Esophagus squamous epithelium (tissue), 5 donors: ENCODE measurements around the gene CCM2L. TPM values are rescaled to one million over a fixed set of nuclear protein-coding genes. Genes with fewer than 3 reads are reported as not detected.

Experiments used
- DNase-seq: peaks from one replicate; lab custom pipeline; 2025; lab: John Stamatoyannopoulos, UW
- H3K27ac ChIP-seq, 4 donors: fragments of 200-600 bp; sonication (generic); one replicate each; pipeline ENCODE4 v1.5.1; 2016 to 2019; ENCODE audit warnings: mild to moderate bottlenecking in 1 of 4
- H3K27me3 ChIP-seq, 4 donors: fragments of 200-600 bp; sonication (generic); 1 replicate in 3 of 4; 2 replicates in 1 of 4; pipeline versions ENCODE4 v1.5.1 to v1.6.0; 2017 to 2021; ENCODE audit warnings: antibody characterized with exemption in 1 of 4
- H3K36me3 ChIP-seq, 3 donors: fragments of 200-600 bp; sonication (generic); one replicate each; pipeline ENCODE4 v1.5.1; 2016 to 2019
- H3K4me1 ChIP-seq, 3 donors: fragments of 200-600 bp; sonication (generic); one replicate each; pipeline ENCODE4 v1.5.1; 2017 to 2019
- H3K4me3 ChIP-seq, 4 donors: fragments of 200-600 bp; sonication (generic); 1 replicate in 3 of 4; 2 replicates in 1 of 4; pipeline ENCODE4 v1.5.1; 2016 to 2019; ENCODE audit warnings: mild to moderate bottlenecking in 2 of 4, moderate library complexity in 1 of 4
- H3K9me3 ChIP-seq, 3 donors: fragments of 200-600 bp; sonication (generic); one replicate each; pipeline ENCODE4 v1.5.1; 2016 to 2019
- CTCF ChIP-seq, 6 experiments: fragments of 450-650 bp in 4 of 6; fragments of 200-600 bp in 2 of 6; sonication (generic) in 2 of 6; IDR thresholded peaks; one replicate each; pipeline ENCODE4 v1.5.1; 2016 to 2019; ENCODE audit warnings: antibody characterized with exemption in 6 of 6, mild to moderate bottlenecking in 4 of 6, moderate library complexity in 4 of 6
- POLR2A ChIP-seq, 4 donors: fragments of 450-650 bp; IDR thresholded peaks; one replicate each; pipeline ENCODE4 v1.6.1; 2017; ENCODE audit warnings: antibody characterized with exemption in 4 of 4, mild to moderate bottlenecking in 4 of 4, moderate library complexity in 3 of 4
- WGBS, 2 donors: methylation state at CpG; one replicate each; pipeline ENCODE4 v1.1.5; 2018; 5-methylcytosine and 5-hydroxymethylcytosine counted together
- intact Hi-C: fragments of 100-400 bp; cut with DNase I; formaldehyde crosslinking; loops from one replicate; pipeline ENCODE4 v1.15.0; 2022
- total RNA-seq, 4 donors: library from RNA; depleted of rRNA; stranded (reverse); fragments of >200 nt; gene quantifications; one replicate each; pipeline ENCODE4 v1.1.0, GENCODE V29; 2016
- donor health status: DM: yes; HTN: yes; CAD: no.

The CCM2L gene
- total RNA-seq, 4 donors from 2014 or later = 0.80 to 4.8 (median 3.1) TPM

GRCh38 chr20:32006053-32006452, 4.2 kb upstream of the CCM2L start:
- WGBS, 2 donors = 74 to 84% methylated on average over 5 of the region's 5 CpGs
- Histone ChIP-seq H3K36me3 (no peaks in the 10 kb centered on the region), H3K27me3 (peaks cover 0 to 35% (median 0%) of the 10 kb centered on the region in 4 donors), H3K4me1 (peaks cover 0 to 8% (median 3%) of the 10 kb centered on the region in 3 donors), H3K4me3 (no peak overlapping the region), H3K27ac (no peak overlapping the region), H3K9me3 (no peaks in the 10 kb centered on the region)
- intact Hi-C loops = no loop called here
- DNase-seq = no peak
- TF ChIP-seq POLR2A (IDR thresholded peaks at IDR 0.05) (no peak), CTCF (IDR thresholded peaks at IDR 0.05) (no peak)

- intact Hi-C loops = no loop called here
- DNase-seq = no peak
- TF ChIP-seq CTCF (IDR thresholded peaks at IDR 0.05) (no peak), POLR2A (IDR thresholded peaks at IDR 0.05) (no peak)
- no peaks in the 10 kb centered on the region for H3K36me3 ChIP-seq
- no peak overlapping the region for H3K4me3 ChIP-seq
- peaks cover 0 to 8% (median 3%) of the 10 kb centered on the region in 3 donors for H3K4me1 ChIP-seq
- H3K9me3 ChIP-seq = no peaks in the 10 kb centered on the region
- H3K27ac ChIP-seq = peak overlapping the region in 2 of 4 donors; percentile 59 to 62
- 47 to 48% methylated on average over 7 to 8 of the region's 8 CpGs for WGBS, 2 donors
- peaks cover 0 to 35% (median 0%) of the 10 kb centered on the region in 4 donors for H3K27me3 ChIP-seq
These were observed 3.1 kb upstream of the CCM2L start for GRCh38 chr20:32006841-32007786.

- H3K27ac ChIP-seq = peak overlapping the region in 3 of 4 donors; percentile 20 to 66 (median 54)
- no peak overlapping the region for H3K4me3 ChIP-seq
- peaks cover 0 to 42% (median 0%) of the 10 kb centered on the region in 4 donors for H3K27me3 ChIP-seq
- DNase-seq = no peak
- H3K36me3 ChIP-seq = no peaks in the 10 kb centered on the region
- H3K9me3 ChIP-seq = no peaks in the 10 kb centered on the region
- intact Hi-C loops = no loop called here
- 45 to 51% methylated on average over 8 of the region's 10 CpGs for WGBS, 2 donors
- peaks cover 0 to 8% (median 3%) of the 10 kb centered on the region in 3 donors for H3K4me1 ChIP-seq
- TF ChIP-seq CTCF (IDR thresholded peaks at IDR 0.05) (no peak), POLR2A (IDR thresholded peaks at IDR 0.05) (no peak)
These were observed 2.2 kb upstream of the CCM2L start for GRCh38 chr20:32007787-32008616.

- Histone ChIP-seq H3K4me3 (no peak overlapping the region), H3K27me3 (peaks cover 0 to 53% (median 0%) of the 10 kb centered on the region in 4 donors), H3K36me3 (no peaks in the 10 kb centered on the region), H3K4me1 (peaks cover 0 to 10% (median 3%) of the 10 kb centered on the region in 3 donors), H3K9me3 (no peaks in the 10 kb centered on the region), H3K27ac (peak overlapping the region in 2 of 4 donors; percentile 78 to 82)
- no peak for DNase-seq
- 73 to 74% methylated on average over 5 to 7 of the region's 7 CpGs for WGBS, 2 donors
- intact Hi-C loops = no loop called here
- TF ChIP-seq POLR2A (IDR thresholded peaks at IDR 0.05) (no peak), CTCF (IDR thresholded peaks at IDR 0.05) (no peak)
These were observed 674 bp upstream of the CCM2L start for GRCh38 chr20:32009564-32009963.
